Inflammatory macrophage treated with lipopolysaccharide for 4 hours (primary cell): ENCODE results near the gene TMTC2.

Experiments
- DNase-seq: peaks from one replicate; pipeline ENCODE4 v3.0.0-alpha.2; 2020

TMTC2 gene

DNA sequence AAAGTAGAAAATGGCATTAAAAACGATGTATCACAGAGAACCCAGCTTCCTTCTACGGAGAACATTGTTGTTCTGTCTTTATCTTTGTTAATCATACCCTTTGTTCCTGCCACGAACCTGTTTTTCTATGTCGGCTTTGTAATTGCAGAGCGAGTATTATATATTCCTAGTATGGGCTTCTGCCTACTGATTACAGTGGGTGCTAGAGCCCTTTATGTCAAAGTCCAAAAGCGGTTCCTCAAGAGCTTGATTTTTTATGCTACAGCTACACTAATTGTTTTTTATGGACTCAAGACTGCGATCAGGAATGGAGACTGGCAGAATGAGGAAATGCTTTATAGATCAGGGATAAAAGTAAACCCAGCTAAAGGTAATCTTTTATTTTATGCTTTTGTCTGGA, 209.6 kb downstream of the TMTC2 start:
- DNase-seq: no peak

- no peak for DNase-seq
Measured at GRCh38 chr12:82896979-82897378, 210.3 kb downstream of the TMTC2 start.

- DNase-seq: no peak
Measured at GRCh38 chr12:82898441-82898840, 211.7 kb downstream of the TMTC2 start.

GRCh38 chr12:82904219-82904790, 217.6 kb downstream of the TMTC2 start:
- DNase-seq: no peak

DNA sequence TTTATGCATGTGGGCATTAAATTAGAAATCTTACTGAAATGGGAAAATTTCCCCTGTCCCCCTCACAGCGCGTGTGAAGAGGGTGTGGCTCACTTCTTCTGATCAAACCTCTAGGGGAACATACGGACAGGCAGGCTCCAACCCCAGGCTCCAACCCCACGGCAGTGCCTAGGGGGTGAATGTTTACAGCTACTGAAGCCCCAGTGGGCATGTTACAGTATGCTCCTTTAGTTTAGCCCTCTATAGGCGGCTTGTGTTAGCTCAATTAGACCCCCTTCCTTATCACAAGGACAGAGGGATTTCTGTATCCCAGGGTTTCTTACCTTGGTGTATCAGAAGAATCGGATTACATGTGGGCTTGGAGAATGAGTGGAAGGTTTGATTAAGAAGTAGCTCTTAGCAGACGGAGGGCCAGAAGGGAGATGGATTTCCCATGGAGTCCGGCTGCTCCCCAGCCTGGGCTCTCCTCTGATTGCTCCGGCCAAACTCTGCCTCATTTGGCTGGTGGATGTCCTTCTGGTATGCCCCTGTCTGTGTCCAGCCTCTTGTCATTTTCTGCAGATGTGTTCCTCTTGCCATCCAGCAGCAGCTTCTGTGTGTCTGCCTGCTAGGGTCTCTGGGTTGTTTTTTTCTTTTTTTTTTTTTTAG, 223.7 kb downstream of the TMTC2 start:
- DNase-seq: no peak

GRCh38 chr12:82912406-82912805, 225.7 kb downstream of the TMTC2 start:
- peak; percentile 19 for DNase-seq

- DNase-seq: no peak
Measured at GRCh38 chr12:82919388-82920054, 232.8 kb downstream of the TMTC2 start.

DNA sequence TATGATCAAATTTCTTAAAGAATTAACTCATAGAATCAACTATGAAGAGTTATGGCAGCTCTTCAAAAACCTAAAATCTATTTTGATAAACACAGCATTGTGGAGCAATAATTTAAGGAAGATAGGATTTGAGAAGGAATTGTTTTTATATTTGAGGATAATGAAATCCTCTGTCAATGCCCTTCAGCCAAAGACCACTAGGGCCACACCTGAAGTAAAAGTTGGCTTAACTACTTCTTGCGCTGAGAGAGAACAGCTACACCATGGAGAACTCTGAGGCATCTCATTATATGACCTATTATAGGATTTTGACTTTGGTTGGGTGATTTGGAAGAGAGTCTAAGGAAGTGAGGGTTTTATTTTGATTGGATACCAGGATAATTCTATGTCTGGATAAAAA, 237.2 kb downstream of the TMTC2 start:
- no peak for DNase-seq

DNA sequence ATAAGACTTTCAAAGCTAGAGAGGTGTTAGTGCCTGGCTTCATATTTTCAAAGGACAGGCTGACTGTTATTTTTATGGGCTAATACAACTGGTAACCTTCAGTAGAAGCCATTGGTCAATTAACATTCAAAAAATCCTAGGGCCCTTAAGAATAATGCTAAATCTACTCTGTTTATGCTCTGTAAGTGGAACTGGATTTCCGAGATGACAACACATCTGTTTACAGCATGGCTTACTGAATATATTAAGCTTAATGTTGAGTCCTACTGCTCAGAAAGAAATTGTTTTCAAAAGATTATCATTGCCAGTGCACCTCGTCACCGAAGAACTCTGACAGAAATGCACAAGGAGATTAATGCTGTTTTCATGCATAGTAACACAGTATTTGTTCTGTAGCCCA, 239.9 kb downstream of the TMTC2 start:
- no peak for DNase-seq

DNA sequence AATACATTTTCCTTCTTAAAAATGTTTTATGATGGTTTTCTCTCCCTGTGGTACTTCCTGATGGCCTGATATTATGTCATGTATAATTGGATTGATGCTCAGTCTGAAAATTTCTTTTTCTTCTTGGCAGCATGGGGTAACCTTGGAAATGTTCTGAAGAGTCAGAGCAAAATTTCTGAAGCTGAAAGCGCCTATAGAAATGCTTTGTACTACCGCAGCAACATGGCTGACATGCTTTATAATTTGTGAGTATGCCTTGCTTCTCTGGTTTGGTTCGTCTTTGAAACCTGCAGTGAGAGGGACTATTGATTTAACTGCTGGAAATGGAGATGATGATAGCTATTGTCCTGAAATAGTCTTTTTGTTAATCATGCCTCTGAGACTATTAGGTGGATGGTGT, 243.6 kb downstream of the TMTC2 start:
- no peak for DNase-seq

DNA sequence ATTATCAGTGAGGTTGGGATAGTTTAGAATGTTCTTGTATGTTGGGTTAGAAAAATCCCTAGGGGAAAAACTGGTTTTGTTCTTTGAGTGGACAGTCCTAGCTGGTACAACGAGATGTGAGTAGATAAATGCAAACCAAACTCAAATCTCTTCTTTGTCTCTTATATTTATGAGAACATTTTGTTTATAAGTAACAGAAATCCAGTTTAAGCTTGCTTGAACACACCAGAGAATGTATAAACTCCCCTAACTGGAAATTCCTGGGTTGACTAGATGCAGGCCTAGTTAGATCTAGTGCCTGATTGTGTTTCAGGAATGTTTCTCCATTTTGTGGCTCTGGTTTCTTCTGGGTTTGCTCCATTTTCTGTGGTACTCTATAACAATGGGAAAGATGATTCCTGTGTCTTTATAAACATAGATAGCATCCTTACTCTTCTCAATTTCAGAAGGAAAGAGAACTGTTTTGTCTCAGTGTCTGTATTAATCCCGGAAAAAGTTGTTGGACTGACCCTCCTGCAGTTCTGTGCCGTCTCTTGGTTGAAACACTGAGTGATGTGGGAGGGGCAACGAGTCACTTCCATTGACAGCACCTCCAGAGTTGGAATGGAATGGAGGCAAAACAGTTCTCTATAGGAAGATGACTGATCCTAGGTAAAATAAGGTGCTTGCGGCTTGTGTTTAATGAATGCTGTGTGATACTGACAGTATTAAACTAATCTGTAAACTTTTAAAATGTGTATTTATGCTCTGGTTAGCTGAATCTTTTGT, 244.8 kb downstream of the TMTC2 start:
- DNase-seq: no peak

- no peak for DNase-seq
Measured at GRCh38 chr12:82937151-82937550, 250.4 kb downstream of the TMTC2 start.

GRCh38 chr12:82942521-82942920, 255.8 kb downstream of the TMTC2 start:
- DNase-seq: no peak

GRCh38 chr12:82942991-82943401, 256.3 kb downstream of the TMTC2 start:
- DNase-seq: no peak

- DNase-seq: no peak
Measured at GRCh38 chr12:82948491-82948890, 261.8 kb downstream of the TMTC2 start.

DNA sequence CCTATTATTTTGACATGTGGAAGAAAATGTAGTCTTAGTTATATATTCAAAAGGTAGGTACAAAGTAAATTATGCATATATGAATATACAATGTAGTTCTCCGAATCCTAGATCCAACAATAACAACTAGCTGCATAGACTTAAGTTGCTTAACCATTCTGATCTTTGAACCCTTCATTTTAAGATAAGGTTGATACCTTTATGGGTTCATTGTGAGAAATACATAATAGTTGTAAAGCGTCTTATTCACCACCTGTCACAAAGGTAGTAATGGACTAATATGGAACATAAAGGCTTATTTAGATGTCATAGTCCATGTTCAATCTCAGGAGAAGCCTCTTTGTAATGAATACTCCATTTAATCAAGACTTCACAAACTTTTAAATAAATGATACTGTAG, 263.6 kb downstream of the TMTC2 start:
- DNase-seq: no peak

GRCh38 chr12:82952946-82953345, 266.2 kb downstream of the TMTC2 start:
- DNase-seq: no peak

DNA sequence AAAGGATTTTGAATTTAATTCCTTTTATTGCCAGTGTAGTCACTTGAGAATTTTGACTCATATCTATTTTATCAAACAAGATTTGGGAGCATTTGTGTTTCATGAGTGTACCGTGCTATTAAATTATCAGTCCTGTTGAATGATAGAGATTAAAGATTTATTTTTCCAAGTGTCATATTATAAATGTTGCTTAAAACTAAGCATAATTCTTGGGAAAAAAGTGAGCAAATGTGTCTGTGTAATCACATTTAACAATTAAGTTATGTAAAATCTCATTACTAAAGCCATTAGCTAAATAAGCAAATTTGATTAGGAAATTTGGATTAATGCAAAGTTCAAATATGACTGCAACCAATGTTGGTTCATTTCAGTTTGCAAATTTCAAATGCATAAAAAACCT, 266.7 kb downstream of the TMTC2 start:
- no peak for DNase-seq

- no peak for DNase-seq
Measured at GRCh38 chr12:82954064-82954463, 267.4 kb downstream of the TMTC2 start.

DNA sequence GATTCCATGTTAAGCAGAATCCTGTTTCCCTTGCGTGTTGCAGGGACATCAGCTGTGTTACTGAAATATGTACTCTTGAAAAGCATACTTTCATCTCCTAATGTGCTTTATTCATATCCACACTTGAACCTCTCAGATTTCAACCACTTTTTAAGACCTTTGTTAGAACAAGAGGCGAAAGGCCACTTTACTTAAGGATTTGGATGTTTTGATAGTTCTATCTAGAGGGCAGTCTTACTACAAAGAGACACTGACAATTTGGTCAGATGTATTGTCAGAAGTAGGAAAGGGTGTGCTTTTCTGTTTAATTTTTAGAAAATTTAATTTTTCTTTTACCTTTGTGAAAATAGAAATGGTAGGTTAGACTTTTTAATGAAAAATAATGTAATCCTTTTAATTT, 267.9 kb downstream of the TMTC2 start:
- DNase-seq: no peak

DNA sequence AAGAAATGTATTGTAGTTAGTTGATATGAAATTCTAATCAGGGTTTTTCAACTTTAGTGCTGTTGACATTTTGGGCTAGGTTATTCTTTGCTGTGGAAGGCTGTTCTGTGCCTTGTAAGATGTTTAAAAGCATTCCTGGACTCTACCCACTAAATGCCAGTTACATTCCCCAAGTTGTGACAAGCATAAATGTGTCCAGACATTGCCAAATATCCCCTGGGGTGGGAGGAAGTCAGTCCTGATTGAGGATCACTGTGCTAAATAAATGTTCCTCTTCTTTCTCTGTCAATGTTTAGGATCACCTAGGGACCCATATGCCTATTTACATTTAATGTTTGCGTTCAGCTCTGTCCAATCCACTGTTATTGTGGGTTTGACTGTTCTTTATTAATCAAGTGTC, 268.3 kb downstream of the TMTC2 start:
- peak; percentile 33 for DNase-seq

- no peak for DNase-seq
Measured at GRCh38 chr12:82958966-82959365, 272.3 kb downstream of the TMTC2 start.

DNA sequence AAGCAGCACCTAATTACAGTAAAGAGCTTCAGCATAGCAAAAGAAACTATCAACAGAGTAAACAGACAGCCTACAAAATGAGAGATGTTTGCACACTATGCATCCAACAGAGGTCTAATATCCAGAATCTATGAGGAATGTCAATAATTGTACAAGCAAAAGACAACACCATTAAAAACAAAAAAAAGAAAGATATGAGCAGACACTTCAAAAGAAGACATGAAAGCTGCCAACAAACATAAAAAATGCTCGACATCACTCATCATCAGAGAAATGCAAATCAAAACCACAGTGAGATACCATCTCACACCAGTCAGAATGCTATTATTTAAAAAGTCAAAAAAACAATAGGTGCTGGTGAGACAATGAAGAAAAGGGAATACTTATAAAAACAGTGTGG, 273.1 kb downstream of the TMTC2 start:
- DNase-seq: no peak

DNA sequence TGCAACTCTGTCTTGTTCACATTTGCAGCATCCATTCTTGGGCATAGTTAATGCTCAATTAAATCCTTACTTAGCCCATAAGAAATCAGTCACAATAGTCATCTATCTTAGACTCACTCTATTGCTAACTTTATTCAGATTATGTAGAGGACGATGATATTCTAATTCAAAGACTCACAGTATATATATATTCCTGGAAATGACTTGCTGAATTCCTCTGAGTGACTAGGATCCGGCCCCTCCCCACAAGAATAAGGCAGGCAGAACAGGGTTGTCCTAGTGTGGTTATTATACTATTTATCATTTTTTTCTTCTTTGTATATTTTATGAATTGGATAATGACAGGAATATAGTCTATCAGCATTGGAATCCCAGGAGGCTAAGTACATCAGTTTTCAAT, 275.1 kb downstream of the TMTC2 start:
- DNase-seq: no peak
